Activated CD8-positive, alpha-beta memory T cell treated with anti-CD3 and anti-CD28 coated beads, Interleukin-2, amount 50 U/mL, for 1 hour (primary cell): ENCODE measurements around the gene BAD.

Experiments
- DNase-seq: peaks from one replicate; pipeline ENCODE4 v3.0.0-alpha.2; 2020; ENCODE audit errors: extremely low read depth

The BAD gene

GRCh38 chr11:64275841-64276240, 8.6 kb downstream of the BAD start:
- no peak for DNase-seq

- DNase-seq: no peak
These were observed 9.2 kb downstream of the BAD start for GRCh38 chr11:64275031-64275800.

- DNase-seq: peak; percentile 94
These were observed 14.8 kb downstream of the BAD start for GRCh38 chr11:64269540-64270220.

- no peak for DNase-seq
These were observed 15.4 kb downstream of the BAD start for GRCh38 chr11:64268893-64269539.

- no peak for DNase-seq
These were observed 16.2 kb downstream of the BAD start for GRCh38 chr11:64268025-64268892.

GRCh38 chr11:64267207-64267945, 17.1 kb downstream of the BAD start:
- DNase-seq: no peak

- no peak for DNase-seq
These were observed 18.1 kb downstream of the BAD start for GRCh38 chr11:64266339-64266738.

- DNase-seq: no peak
These were observed 19.0 kb downstream of the BAD start for GRCh38 chr11:64265176-64266160.

GRCh38 chr11:64264371-64264852, 20.1 kb downstream of the BAD start:
- DNase-seq: no peak

- DNase-seq: no peak
These were observed 20.5 kb downstream of the BAD start for GRCh38 chr11:64263947-64264317.

- DNase-seq: no peak
These were observed 21.2 kb downstream of the BAD start for GRCh38 chr11:64263021-64263946.

- no peak for DNase-seq
These were observed 22.0 kb downstream of the BAD start for GRCh38 chr11:64262271-64263002.

GRCh38 chr11:64261556-64262080, 22.8 kb downstream of the BAD start:
- DNase-seq: no peak

GRCh38 chr11:64260147-64260708, 24.2 kb downstream of the BAD start:
- DNase-seq: no peak

GRCh38 chr11:64259533-64260067, 24.9 kb downstream of the BAD start:
- DNase-seq: no peak

- DNase-seq: no peak
These were observed 25.4 kb downstream of the BAD start for GRCh38 chr11:64258946-64259532.

- DNase-seq: no peak
These were observed 26.1 kb downstream of the BAD start for GRCh38 chr11:64258356-64258755.
